AG04449 (cell line): ENCODE results near the gene PTPN2.

Source experiments
- CTCF ChIA-PET: fragments of 350-600 bp; formaldehyde crosslinking; extraction: SDS; loops from one replicate; lab custom pipeline; 2021; ENCODE audit warnings: antibody characterized with exemption; lab: Yijun Ruan, JAX
- POLR2A ChIA-PET: fragments of 400-600, 350-600 bp; formaldehyde crosslinking; extraction: SDS; loops from one replicate; lab custom pipeline; 2020; ENCODE audit warnings: antibody characterized with exemption, inconsistent platforms; lab: Yijun Ruan, JAX
- DNase-seq: peaks from one replicate; pipeline ENCODE4 v3.0.0-alpha.2; 2010; ENCODE audit warnings: low read depth, low spot score
- H3K4me3 ChIP-seq: 2 replicates; pipeline ENCODE4 v1.5.1; 2011; ENCODE audit warnings: low read depth, mild to moderate bottlenecking, control low read depth, low read length
- TF ChIP-seq, protein P1 (sequence below): IDR thresholded peaks from one replicate; pipeline ENCODE4 v1.5.1; 2011; ENCODE audit warnings: mild to moderate bottlenecking, moderate library complexity, low read length, control low read depth, inconsistent platforms; ENCODE audit not compliant: insufficient read depth; ENCODE audit errors: missing control alignments

The PTPN2 gene

DNA sequence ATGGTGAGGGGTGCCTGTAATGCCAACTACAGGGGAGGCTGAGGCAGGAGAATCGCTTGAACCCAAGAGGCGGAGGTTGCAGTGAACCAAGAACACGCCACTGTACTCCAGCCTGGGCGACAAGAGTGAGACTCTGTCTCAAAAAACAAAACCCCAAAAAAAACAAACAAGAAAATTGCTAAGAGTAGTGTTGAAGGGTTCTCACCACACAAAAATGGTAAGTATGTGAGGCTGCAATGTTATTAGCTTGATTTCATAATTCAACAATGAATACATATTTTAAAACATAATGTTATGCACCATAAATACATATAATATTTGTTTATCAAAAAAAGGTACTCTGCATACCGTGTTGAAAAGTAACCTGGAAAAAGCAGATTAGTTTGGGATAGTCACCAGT is 135.4 kb downstream of the PTPN2 start:
- H3K4me3 ChIP-seq: no peak overlapping the region
- TF ChIP-seq, protein P1, sequence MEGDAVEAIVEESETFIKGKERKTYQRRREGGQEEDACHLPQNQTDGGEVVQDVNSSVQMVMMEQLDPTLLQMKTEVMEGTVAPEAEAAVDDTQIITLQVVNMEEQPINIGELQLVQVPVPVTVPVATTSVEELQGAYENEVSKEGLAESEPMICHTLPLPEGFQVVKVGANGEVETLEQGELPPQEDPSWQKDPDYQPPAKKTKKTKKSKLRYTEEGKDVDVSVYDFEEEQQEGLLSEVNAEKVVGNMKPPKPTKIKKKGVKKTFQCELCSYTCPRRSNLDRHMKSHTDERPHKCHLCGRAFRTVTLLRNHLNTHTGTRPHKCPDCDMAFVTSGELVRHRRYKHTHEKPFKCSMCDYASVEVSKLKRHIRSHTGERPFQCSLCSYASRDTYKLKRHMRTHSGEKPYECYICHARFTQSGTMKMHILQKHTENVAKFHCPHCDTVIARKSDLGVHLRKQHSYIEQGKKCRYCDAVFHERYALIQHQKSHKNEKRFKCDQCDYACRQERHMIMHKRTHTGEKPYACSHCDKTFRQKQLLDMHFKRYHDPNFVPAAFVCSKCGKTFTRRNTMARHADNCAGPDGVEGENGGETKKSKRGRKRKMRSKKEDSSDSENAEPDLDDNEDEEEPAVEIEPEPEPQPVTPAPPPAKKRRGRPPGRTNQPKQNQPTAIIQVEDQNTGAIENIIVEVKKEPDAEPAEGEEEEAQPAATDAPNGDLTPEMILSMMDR: no peak
- CTCF ChIA-PET: interaction anchor here (0.9 to 15.8 kb wide), 5 partner anchors 12 to 186 kb away, joined by 3 to 324 read pairs (median 16); partner anchors contain the start of gene PTPN2
- POLR2A ChIA-PET: interaction anchor here (0.6 to 0.7 kb wide), 2 partner anchors 147 to 177 kb away, joined by 3 read pairs; no protein-coding TSS in a partner anchor
- DNase-seq: no peak

DNA sequence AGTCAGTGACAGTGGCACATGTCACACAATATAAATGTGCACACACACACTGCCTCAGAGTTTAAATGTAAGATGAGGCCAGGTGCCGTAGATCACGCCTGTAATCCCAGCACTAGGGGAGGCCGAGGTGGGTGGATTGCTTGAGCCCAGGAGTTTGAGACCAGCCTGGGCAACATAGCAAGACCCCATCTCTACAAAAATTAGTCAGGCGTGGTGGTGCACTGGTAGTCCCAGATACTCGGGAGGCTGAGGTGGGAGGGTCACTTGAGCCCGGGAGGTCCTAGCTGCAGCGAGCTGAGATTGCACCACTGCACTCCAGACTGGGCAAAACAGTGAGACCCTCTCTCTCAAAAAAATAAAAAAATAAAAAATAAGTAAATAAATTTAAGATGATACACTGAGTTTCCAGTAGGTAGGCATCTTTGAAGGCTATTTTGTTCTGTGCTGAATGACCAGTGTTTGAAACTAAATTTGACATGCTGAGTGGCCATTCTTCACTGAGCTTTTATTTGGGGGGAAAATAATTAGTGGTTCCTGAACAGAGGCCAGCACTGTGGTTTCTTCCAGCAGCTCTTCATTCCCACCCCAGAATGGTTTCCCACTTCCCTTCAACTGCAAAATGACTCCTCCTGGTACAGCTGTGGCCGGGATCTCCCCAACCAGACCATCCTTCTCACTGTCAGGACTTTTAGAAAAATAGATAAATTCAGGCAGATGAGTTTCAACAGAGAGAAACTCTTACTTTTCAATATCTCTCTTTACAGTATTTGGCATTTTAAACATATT is 136.3 kb downstream of the PTPN2 start:
- H3K4me3 ChIP-seq: no peak overlapping the region
- POLR2A ChIA-PET: no interaction called here
- TF ChIP-seq, protein P1: no peak
- CTCF ChIA-PET: interaction anchor here (0.8 to 15.8 kb wide), 5 partner anchors 10 to 187 kb away, joined by 4 to 324 read pairs (median 16); partner anchors contain the start of gene PTPN2
- no peak for DNase-seq

DNA sequence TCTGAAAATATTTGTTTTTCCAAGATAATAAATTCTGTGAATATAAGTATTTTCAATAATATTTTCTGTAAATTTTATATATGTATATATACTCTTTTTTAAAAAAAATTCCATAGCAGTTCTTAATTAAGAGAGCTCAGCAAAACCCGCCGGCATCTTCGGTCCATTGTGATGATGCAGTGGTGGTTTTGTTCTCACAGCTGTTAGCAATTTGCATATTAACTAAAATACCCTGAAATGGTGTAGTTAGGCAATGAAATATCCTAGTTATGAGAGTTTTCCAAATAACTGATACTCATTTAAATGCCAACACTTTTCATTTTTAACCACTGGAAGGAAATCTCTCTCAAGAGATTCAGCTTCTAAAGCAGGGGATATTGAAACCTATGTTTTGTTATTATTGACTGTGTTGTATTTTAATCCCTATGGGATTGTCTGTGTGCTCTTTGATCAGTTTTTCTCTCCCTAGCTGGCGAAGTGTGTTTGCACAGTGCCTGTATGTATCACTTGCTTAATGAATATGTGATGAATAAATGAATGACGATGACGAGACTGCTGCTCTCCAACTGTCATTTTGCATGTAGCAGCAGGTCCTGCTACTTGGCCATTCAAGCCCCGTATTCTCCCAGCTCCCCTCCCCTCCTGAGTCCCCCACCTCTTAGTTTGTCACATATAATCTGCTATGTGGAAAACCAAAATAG is 138.8 kb downstream of the PTPN2 start:
- ChIA-PET POLR2A (no interaction called here), CTCF (interaction anchor here (1.0 to 15.8 kb wide), 25 partner anchors 8 to 415 kb away, joined by 3 to 324 read pairs (median 8); partner anchors contain the start of gene PTPN2)
- no peak for DNase-seq
- no peak overlapping the region for H3K4me3 ChIP-seq
- TF ChIP-seq, protein P1: no peak

DNA sequence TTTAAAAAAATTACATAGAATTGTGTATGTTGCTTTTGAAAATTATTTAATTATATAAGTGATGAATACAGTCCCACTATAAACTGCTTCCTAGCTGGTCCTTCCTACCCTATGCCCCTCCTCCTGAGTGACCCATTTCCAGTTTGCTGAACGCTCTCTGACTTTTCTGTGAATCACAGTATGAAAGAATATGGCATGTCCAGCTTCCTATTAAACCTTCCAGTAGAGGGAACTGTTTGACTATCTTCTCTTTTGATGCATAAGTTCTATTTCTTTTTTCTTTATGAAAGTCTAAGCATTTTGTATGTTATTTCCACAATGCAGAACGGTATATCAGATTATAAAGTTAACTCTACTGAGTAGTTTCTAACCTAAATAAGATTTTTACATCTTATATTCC is 139.9 kb downstream of the PTPN2 start:
- ChIA-PET CTCF (interaction anchor here (0.7 to 15.8 kb wide), 29 partner anchors 9 to 416 kb away, joined by 3 to 324 read pairs (median 7); partner anchors contain the start of gene PTPN2), POLR2A (no interaction called here)
- TF ChIP-seq, protein P1: peak; percentile 46
- H3K4me3 ChIP-seq: no peak overlapping the region
- DNase-seq: no peak

DNA sequence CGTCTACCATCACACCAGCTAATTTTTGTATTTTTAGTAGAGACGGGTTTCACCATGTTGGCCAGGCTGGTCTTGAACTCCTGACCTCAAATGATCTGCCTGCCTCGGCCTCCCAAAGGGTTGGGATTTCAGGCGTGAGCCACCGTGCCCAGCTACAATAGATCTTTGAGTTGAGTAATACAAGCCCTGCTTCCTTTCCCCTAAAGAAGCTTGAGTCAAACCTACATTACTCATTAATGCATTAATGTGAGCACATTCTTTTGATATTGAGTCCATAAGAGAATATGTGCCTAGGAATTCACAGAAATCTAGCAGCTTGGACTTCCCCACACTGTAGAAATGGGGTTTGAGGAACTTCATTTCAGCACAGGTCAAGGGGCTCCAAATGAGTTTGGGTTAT is 141.6 kb downstream of the PTPN2 start:
- no peak overlapping the region for H3K4me3 ChIP-seq
- CTCF ChIA-PET: interaction anchor here (1.1 to 15.8 kb wide), 8 partner anchors 10 to 349 kb away, joined by 4 to 324 read pairs (median 7); partner anchors contain the start of gene PTPN2
- TF ChIP-seq, protein P1: no peak
- DNase-seq: peak; percentile 60
- POLR2A ChIA-PET: interaction anchor here (0.9 to 1.0 kb wide), 2 partner anchors 142 to 204 kb away, joined by 3 to 6 read pairs; partner anchors contain the start of gene PTPN2
